ENCODE measurements around the gene TRAF4. TPM values are rescaled to one million over a fixed set of nuclear protein-coding genes. Genes with fewer than 3 reads are reported as not detected.

TRAF4 gene
- total and polyA plus RNA-seq, 9 of the 15 experiments (the other 6 are each of a cell fraction or from before 2014, with no cell fraction given), result 2.4 to 147 (median 72.4) TPM

DNA sequence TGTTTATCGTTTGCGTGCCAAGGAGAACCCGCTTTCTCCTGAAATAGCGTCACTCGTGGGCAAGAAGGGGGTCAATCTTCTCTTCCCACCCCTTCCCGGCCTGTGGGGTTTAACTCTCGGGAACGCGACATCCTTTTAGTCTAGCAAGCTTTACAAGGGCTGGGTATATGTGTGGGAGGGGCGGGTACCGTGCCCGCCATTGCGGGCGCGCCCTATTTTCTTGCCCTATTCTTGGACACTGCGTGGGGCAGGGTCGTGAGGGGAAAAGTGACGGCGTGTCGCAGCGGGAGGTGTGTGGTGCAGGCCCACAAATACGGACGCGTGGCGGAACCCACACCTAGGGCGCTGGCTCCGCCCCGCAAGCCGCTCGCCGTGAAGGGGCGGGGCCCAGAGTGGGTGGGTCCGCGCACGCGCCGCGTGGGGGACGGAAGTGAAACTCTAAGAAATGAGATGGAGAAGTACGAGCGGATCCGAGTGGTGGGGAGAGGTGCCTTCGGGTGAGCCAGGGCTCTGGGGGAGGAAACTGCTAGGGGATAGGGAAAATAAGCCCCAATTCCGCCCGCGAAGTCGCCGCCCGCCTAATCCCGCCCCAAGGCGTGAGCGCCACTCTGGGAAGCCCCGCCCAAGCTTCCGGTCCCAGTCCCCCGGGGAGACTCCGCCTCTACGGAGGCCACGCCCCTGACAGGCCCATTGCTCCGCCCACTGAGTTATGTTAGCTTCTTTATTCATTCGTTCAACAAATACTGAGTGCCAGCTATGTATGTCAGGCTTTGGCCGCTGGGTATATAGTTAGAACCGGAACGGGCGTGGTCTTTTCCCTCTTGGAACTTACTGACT lies 15.2 kb upstream of the TRAF4 start, which contains the start of gene NEK8 (continued):
- TF ChIP-seq GTF2F1 (IDR thresholded peaks at IDR 0.05; ENCODE audit: low read depth, low read length) (0 out of 2 replicates have a peak, but pooled peaks have one; percentile 1), BCL6 (CRISPR knock-in tag; IDR thresholded peaks at IDR 0.05) (no peak), MTA3 (IDR thresholded peaks at IDR 0.05; ENCODE audit: borderline replicate concordance) (peak; percentile 66; the same call in 1 of the 2 replicates), RBM15 (IDR thresholded peaks at IDR 0.05; ENCODE audit: insufficient read depth, low read length) (no peak)

DNA sequence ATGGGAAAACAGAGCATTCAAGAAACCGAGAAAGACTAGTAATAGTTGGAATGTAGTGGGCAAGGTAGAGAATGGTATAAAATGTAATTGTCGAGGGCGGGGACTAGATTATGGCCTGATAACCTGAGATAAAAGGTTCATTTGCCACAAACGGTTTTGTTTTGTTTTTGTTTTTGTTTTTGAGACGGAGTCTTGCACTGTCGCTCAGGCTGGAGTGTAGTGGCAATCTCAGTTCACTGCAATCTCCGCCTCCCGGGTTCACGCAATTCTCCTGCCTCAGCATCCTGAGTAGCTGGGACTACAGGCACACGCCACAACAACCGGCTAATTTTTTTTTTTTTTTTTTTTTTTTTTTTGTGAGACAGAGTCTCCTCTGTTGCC lies 13.9 kb upstream of the TRAF4 start:
- Histone ChIP-seq H3K79me2 (ENCODE audit: control insufficient read depth, insufficient read depth, low read length) (peaks cover 21% of the 10 kb centered on the region), H3K27me3 (ENCODE audit: control insufficient read depth in 2 of 2, insufficient read depth in 2 of 2, low read length in 2 of 2) (no peaks in the 10 kb centered on the region), H3K36me3 (ENCODE audit: control insufficient read depth, insufficient read depth, low read length) (peaks cover 16% of the 10 kb centered on the region), H2AFZ (ENCODE audit: low read depth, low read length) (no peak overlapping the region), H3K4me2 (ENCODE audit: insufficient read depth, low read length) (no peak overlapping the region), H4K20me1 (replicated peaks; ENCODE audit: control insufficient read depth, insufficient read depth, low read length) (peaks cover 5% of the 10 kb centered on the region; the same call in 1 of the 2 replicates), H3K4me3 (no peak overlapping the region), H3K4me1 (replicated peaks in 1 of 2; ENCODE audit: control insufficient read depth in 2 of 2, insufficient read depth in 2 of 2, low read length in 2 of 2) (peaks cover 34 to 65% of the 10 kb centered on the region in 2 experiments), H3K9ac (ENCODE audit: insufficient read depth in 1 of 2, low read depth in 2 of 2, low read length in 2 of 2) (no peak overlapping the region), H3K9me3 (replicated peaks; ENCODE audit: control insufficient read depth, insufficient read depth, low read depth, low read length) (no peaks in the 10 kb centered on the region), H3K9me1 (ENCODE audit: control insufficient read depth, insufficient read depth, low read length) (no peaks in the 10 kb centered on the region), H3K27ac (ENCODE audit: extremely low read depth, low read depth, low read length) (no peak overlapping the region)
- TF ChIP-seq BRCA1 (IDR thresholded peaks at IDR 0.05) (no peak), BRCA1 (CRISPR knock-in tag; IDR thresholded peaks at IDR 0.05) (no peak), ZC3H11A (IDR thresholded peaks at IDR 0.05; ENCODE audit: low read depth, low read length) (no peak), ZNF121 (CRISPR knock-in tag; conservative IDR thresholded peaks at IDR 0.05) (no peak)
- in situ Hi-C loops (cut with MboI) (no loop called here), intact Hi-C loops (cut with micrococcal nuclease) (loop anchor here (5.0 to 10.0 kb wide), 5 partner anchors 82 to 385 kb away; partner anchors contain the start of gene SPAG5)
- 71% methylated on average over 11 of the region's 11 CpGs for WGBS (ENCODE audit: insufficient coverage, low coverage, missing lambda C conversion rate)
- ChIA-PET CTCF (ENCODE audit: low intra/inter-chr PET ratio) (interaction anchor here (0.8 kb wide), 1 partner anchor 21 kb away, joined by 3 read pairs; no protein-coding TSS in a partner anchor), POLR2A (interaction anchor here (0.7 to 11.1 kb wide), 2 partner anchors 14 to 17 kb away, joined by 3 to 367 read pairs; partner anchors contain the start of gene TRAF4)
- no TSS peak for BruUV-seq (replicated peaks)
- DNase-seq (ENCODE audit: extremely low read depth in 1 of 4, low spot score in 3 of 4) (no peak), ATAC-seq (no peak), FAIRE-seq (no peak)

Measured in K562 (cell line).